ENCODE measurements around the gene NCAPH2. TPM values are rescaled to one million over a fixed set of nuclear protein-coding genes. Genes with fewer than 3 reads are reported as not detected.

Gene NCAPH2
- total and polyA plus RNA-seq, 2 of the 13 experiments (the other 11 are each of a cell fraction or from before 2014, with no cell fraction given), result 28.1 to 64.4 TPM

- TF ChIP-seq SP4 (CRISPR knock-in tag; IDR thresholded peaks at IDR 0.05) (peak; percentile 66; the same call in 1 of the 2 replicates), CREB3 (CRISPR knock-in tag; IDR thresholded peaks at IDR 0.05) (peak; percentile 31; the same call in 1 of the 2 replicates), RAD21 (CRISPR knock-in tag; IDR thresholded peaks at IDR 0.05) (no peak), ISX (CRISPR knock-in tag; conservative IDR thresholded peaks at IDR 0.05) (no peak), ARNT2 (CRISPR knock-in tag; IDR thresholded peaks at IDR 0.05; ENCODE audit: low read depth) (peak; percentile 23; the same call in 1 of the 2 replicates), REXO4 (CRISPR knock-in tag; IDR thresholded peaks at IDR 0.05; ENCODE audit: borderline replicate concordance) (0 out of 2 replicates have a peak, but pooled peaks have one; percentile 49), ZNF468 (CRISPR knock-in tag; IDR thresholded peaks at IDR 0.05) (no peak), ZNF33B (CRISPR knock-in tag; IDR thresholded peaks at IDR 0.05) (no peak; the same call in 1 of the 2 replicates), TOPORS (CRISPR knock-in tag; IDR thresholded peaks at IDR 0.05) (peak; percentile 72; the same call in 1 of the 2 replicates), NR2F1 (CRISPR knock-in tag; IDR thresholded peaks at IDR 0.05) (peak; percentile 52 to 76; a peak in 1 of 4 replicates), ZMAT5 (CRISPR knock-in tag; IDR thresholded peaks at IDR 0.05; ENCODE audit: borderline replicate concordance, low read depth) (no peak), ZNF230 (CRISPR knock-in tag; IDR thresholded peaks at IDR 0.05) (no peak), TP53 (CRISPR knock-in tag; conservative IDR thresholded peaks at IDR 0.05) (no peak), PHB2 (IDR thresholded peaks at IDR 0.05; ENCODE audit: partially characterized antibody) (no peak), PATZ1 (CRISPR knock-in tag; IDR thresholded peaks at IDR 0.05) (peak; percentile 76), JUNB (CRISPR knock-in tag; IDR thresholded peaks at IDR 0.05; ENCODE audit: borderline replicate concordance) (peak; percentile 79; the same call in 1 of the 2 replicates), AKAP8 (CRISPR knock-in tag; IDR thresholded peaks at IDR 0.05) (peak; percentile 96), XRCC5 (optimal IDR thresholded peaks at IDR 0.05; ENCODE audit: low read length) (no peak), TBX3 (IDR thresholded peaks at IDR 0.05; ENCODE audit: borderline replicate concordance) (0 out of 2 replicates have a peak, but pooled peaks have one; percentile 24), ZNF350 (CRISPR knock-in tag; IDR thresholded peaks at IDR 0.05; ENCODE audit: borderline replicate concordance, low read depth) (peak; percentile 83), MED8 (CRISPR knock-in tag; IDR thresholded peaks at IDR 0.05; ENCODE audit: insufficient replicate concordance) (no peak), BHLHE40 (IDR thresholded peaks at IDR 0.05; ENCODE audit: low read length) (peak; percentile 94), TEAD3 (CRISPR knock-in tag; optimal IDR thresholded peaks at IDR 0.05; ENCODE audit: borderline replicate concordance) (peak; percentile 34), CBFB (CRISPR knock-in tag; IDR thresholded peaks at IDR 0.05) (no peak)
Measured at GRCh38 chr22:50485221-50486131, 22.5 kb upstream of the NCAPH2 start (continued).

Measured in HepG2 (cell line).